ENCODE results near the gene PCSK5. TPM values are rescaled to one million over a fixed set of nuclear protein-coding genes. Genes with fewer than 3 reads are reported as not detected.

Gene PCSK5
- total and polyA plus RNA-seq, 8 donors, result 0.99 to 10.3 (median 4.4) TPM

- WGBS, 2 donors, result 82 to 93% methylated on average over 1 of the region's 1 CpG
These were observed 451.7 kb downstream of the PCSK5 start for GRCh38 chr9:76342201-76342600.

GRCh38 chr9:76342858-76343257 is 452.4 kb downstream of the PCSK5 start:
- ATAC-seq (no peak), DNase-seq (no peak), FAIRE-seq (no peak)
- no peaks in the 10 kb centered on the region for H3K36me3 ChIP-seq
- no peaks in the 10 kb centered on the region for H3K4me1 ChIP-seq
- TF ChIP-seq CTCF (IDR thresholded peaks at IDR 0.05), result no peak
- 98 to 100% methylated on average over 2 of the region's 2 CpGs for WGBS, 2 donors
- intact Hi-C loops (cut with DNase I), result no loop called here
- no peaks in the 10 kb centered on the region for H3K27me3 ChIP-seq
- H3K4me3 ChIP-seq, result no peak overlapping the region
- no peak overlapping the region for H3K27ac ChIP-seq
- no peaks in the 10 kb centered on the region for H3K9me3 ChIP-seq

More at GRCh38 chr9:76342201-76342600, 451.7 kb downstream of the PCSK5 start:
- TF ChIP-seq CTCF (IDR thresholded peaks at IDR 0.05), result no peak
- intact Hi-C loops (cut with DNase I), result no loop called here
- H3K4me3 ChIP-seq, result no peak overlapping the region
- H3K36me3 ChIP-seq, result no peaks in the 10 kb centered on the region
- no peak for DNase-seq
- H3K27ac ChIP-seq, result no peak overlapping the region
- FAIRE-seq, result no peak
- no peaks in the 10 kb centered on the region for H3K27me3 ChIP-seq
- no peaks in the 10 kb centered on the region for H3K9me3 ChIP-seq
- no peaks in the 10 kb centered on the region for H3K4me1 ChIP-seq
- ATAC-seq, result no peak

- no peak for DNase-seq
- 45 to 70% methylated on average over 1 of the region's 1 CpG for WGBS, 2 donors
- no peaks in the 10 kb centered on the region for H3K9me3 ChIP-seq
- ATAC-seq, result no peak
- no peaks in the 10 kb centered on the region for H3K4me1 ChIP-seq
- no peak overlapping the region for H3K27ac ChIP-seq
- no peak for TF ChIP-seq CTCF (IDR thresholded peaks at IDR 0.05)
- no peak overlapping the region for H3K4me3 ChIP-seq
- H3K27me3 ChIP-seq, result no peaks in the 10 kb centered on the region
- FAIRE-seq, result no peak
- intact Hi-C loops (cut with DNase I), result no loop called here
- H3K36me3 ChIP-seq, result no peaks in the 10 kb centered on the region
These were observed 459.4 kb downstream of the PCSK5 start for GRCh38 chr9:76349865-76350264.

GRCh38 chr9:76351006-76351405 is 460.5 kb downstream of the PCSK5 start:
- 61 to 81% methylated on average over 3 of the region's 3 CpGs for WGBS, 2 donors
- Histone ChIP-seq H3K27ac (no peak overlapping the region), H3K36me3 (no peaks in the 10 kb centered on the region), H3K4me3 (no peak overlapping the region), H3K9me3 (no peaks in the 10 kb centered on the region), H3K4me1 (no peaks in the 10 kb centered on the region), H3K27me3 (no peaks in the 10 kb centered on the region)
- DNase-seq (no peak), FAIRE-seq (no peak), ATAC-seq (no peak)
- intact Hi-C loops (cut with DNase I), result no loop called here
- no peak for TF ChIP-seq CTCF (IDR thresholded peaks at IDR 0.05)

GRCh38 chr9:76352026-76352620 is 461.6 kb downstream of the PCSK5 start:
- Histone ChIP-seq H3K36me3 (no peaks in the 10 kb centered on the region), H3K4me3 (no peak overlapping the region), H3K27ac (no peak overlapping the region), H3K9me3 (no peaks in the 10 kb centered on the region), H3K4me1 (no peaks in the 10 kb centered on the region), H3K27me3 (no peaks in the 10 kb centered on the region)
- FAIRE-seq (no peak), DNase-seq (no peak), ATAC-seq (no peak)
- intact Hi-C loops (cut with DNase I), result no loop called here
- no peak for TF ChIP-seq CTCF (IDR thresholded peaks at IDR 0.05)
- 76 to 86% methylated on average over 4 of the region's 4 CpGs for WGBS, 2 donors

Data from pancreas (tissue), 10 donors.